PC-9 (cell line): ENCODE results near the gene STK32B.

Experiments used
- CTCF ChIP-seq: fragments of 200-600 bp; sonication (generic); conservative IDR thresholded peaks from 2 replicates; pipeline ENCODE4 v1.6.1; 2017; ENCODE audit warnings: mixed run types, antibody characterized with exemption, mild to moderate bottlenecking, moderate library complexity
- EZH2 ChIP-seq: fragments of 200-600 bp; sonication (generic); IDR thresholded peaks from 2 replicates; pipeline ENCODE4 v1.8.0; 2017; ENCODE audit warnings: antibody characterized with exemption, low read depth

GRCh38 chr4:5247735-5248134, 196.5 kb downstream of the STK32B start:
- no peak for TF ChIP-seq CTCF
- TF ChIP-seq EZH2: no peak
